ENCODE results near the gene LNP1. TPM values are rescaled to one million over a fixed set of nuclear protein-coding genes. Genes with fewer than 3 reads are reported as not detected.

The LNP1 gene
- total RNA-seq, 2 donors from 2014 or later = 3.1 to 3.2 TPM

GRCh38 chr3:100374521-100374920 lies 26.8 kb upstream of the LNP1 start:
- no peaks in the 10 kb centered on the region for H3K9me3 Mint-ChIP-seq
- H3K4me1 Mint-ChIP-seq (ENCODE audit: low read depth) = no peaks in the 10 kb centered on the region
- H3K27ac Mint-ChIP-seq = no peak overlapping the region

DNA sequence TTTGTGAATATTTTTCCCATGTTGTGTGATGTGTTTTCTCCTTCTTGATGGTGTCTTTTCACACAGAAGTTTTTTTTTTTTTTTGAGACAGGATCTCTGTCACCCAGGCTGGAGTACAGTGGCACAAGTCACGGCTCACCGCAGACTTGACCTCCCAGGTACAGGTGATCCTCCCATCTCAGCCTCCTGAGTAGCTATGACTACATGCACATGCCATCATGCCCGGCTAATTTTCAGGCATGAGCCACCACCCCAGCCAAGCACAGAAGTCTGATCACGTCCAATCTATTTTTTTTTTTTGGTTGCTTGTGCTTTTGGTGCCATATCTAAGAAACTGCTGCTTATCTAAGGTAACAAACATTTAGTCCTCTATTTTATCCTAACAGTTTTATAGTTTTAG lies 25.0 kb upstream of the LNP1 start:
- ATAC-seq (replicated peaks in 1 of 2) (no peak), DNase-seq (no peak)
- no peaks in the 10 kb centered on the region for H3K27me3 Mint-ChIP-seq (ENCODE audit: low read depth)
- no peaks in the 10 kb centered on the region for H3K4me1 Mint-ChIP-seq (ENCODE audit: low read depth)
- no peak overlapping the region for H3K4me3 Mint-ChIP-seq
- H3K9me3 Mint-ChIP-seq = no peaks in the 10 kb centered on the region
- peaks cover 7 to 16% of the 10 kb centered on the region in 2 donors for H3K36me3 Mint-ChIP-seq (ENCODE audit: insufficient read depth in 2 of 2)
- peak overlapping the region; percentile 34 for H3K27ac Mint-ChIP-seq

More at GRCh38 chr3:100374521-100374920, 26.8 kb upstream of the LNP1 start:
- no peaks in the 10 kb centered on the region for H3K27me3 Mint-ChIP-seq (ENCODE audit: low read depth)
- peaks cover 7 to 18% of the 10 kb centered on the region in 2 donors for H3K36me3 Mint-ChIP-seq (ENCODE audit: insufficient read depth in 2 of 2)
- DNase-seq (no peak), ATAC-seq (replicated peaks in 1 of 2) (no peak)
- no peak overlapping the region for H3K4me3 Mint-ChIP-seq

DNA sequence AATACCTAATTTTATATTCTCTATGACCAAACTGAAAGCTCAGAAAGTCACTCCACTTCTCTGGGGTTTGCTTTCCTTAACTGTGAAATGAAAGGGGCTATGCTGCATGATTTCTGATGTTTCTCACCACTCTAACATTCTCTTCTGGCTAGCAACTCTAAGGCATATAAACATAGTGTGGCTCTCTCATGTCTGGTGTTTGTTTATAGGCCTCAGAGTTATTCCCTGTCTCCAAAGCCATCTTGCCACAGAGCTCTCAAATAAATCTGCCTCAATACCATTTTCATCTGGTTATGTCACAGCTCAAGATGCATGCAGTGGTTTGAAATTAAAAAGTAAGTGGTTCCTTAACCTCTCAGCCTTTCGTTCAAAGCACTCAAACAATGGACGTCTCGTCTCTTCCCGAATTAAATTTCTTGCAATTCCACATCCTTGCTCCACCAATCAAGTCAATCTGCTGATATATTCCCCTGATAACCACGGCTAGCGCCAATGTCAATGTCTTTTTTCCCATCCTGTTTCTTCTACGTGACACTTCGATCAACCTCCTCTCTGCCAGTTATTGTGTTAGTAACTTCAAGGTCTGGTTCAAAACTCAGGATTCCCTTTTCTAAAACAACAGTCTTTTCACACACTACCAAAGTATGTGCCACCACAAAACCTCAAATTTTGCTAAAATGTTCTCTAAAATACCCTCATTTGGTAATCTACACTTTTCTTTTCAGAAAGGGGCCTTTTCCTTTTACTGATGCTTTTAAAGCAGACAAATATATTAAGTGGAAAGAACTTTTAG lies 16.4 kb upstream of the LNP1 start:
- H3K27me3 Mint-ChIP-seq (ENCODE audit: low read depth) = no peaks in the 10 kb centered on the region
- ATAC-seq (replicated peaks in 1 of 2) (no peak), DNase-seq (no peak)
- H3K4me1 Mint-ChIP-seq (ENCODE audit: low read depth) = peaks cover 9% of the 10 kb centered on the region
- H3K36me3 Mint-ChIP-seq (ENCODE audit: insufficient read depth in 2 of 2) = peaks cover 8 to 26% of the 10 kb centered on the region in 2 donors
- no peak overlapping the region for H3K4me3 Mint-ChIP-seq
- peak overlapping the region; percentile 74 for H3K27ac Mint-ChIP-seq
- peaks cover 0 to 2% of the 10 kb centered on the region in 2 donors for H3K9me3 Mint-ChIP-seq

GRCh38 chr3:100386437-100387074 lies 14.8 kb upstream of the LNP1 start:
- H3K4me3 Mint-ChIP-seq = no peak overlapping the region
- H3K9me3 Mint-ChIP-seq = peaks cover 0 to 2% of the 10 kb centered on the region in 2 donors
- H3K36me3 Mint-ChIP-seq (ENCODE audit: insufficient read depth in 2 of 2) = peaks cover 7 to 34% of the 10 kb centered on the region in 2 donors
- no peaks in the 10 kb centered on the region for H3K27me3 Mint-ChIP-seq (ENCODE audit: low read depth)
- peaks cover 9% of the 10 kb centered on the region for H3K4me1 Mint-ChIP-seq (ENCODE audit: low read depth)
- no peak overlapping the region for H3K27ac Mint-ChIP-seq
- DNase-seq (no peak), ATAC-seq (replicated peaks in 1 of 2) (no peak)

- ATAC-seq (replicated peaks in 1 of 2) (no peak), DNase-seq (no peak)
- Mint-ChIP-seq H3K27ac (no peak overlapping the region), H3K4me1 (ENCODE audit: low read depth) (peaks cover 22% of the 10 kb centered on the region), H3K36me3 (ENCODE audit: insufficient read depth in 2 of 2) (peaks cover 7 to 32% of the 10 kb centered on the region in 2 donors), H3K9me3 (peaks cover 0 to 2% of the 10 kb centered on the region in 2 donors), H3K4me3 (no peak overlapping the region), H3K27me3 (ENCODE audit: low read depth) (no peaks in the 10 kb centered on the region)
These were observed 12.3 kb upstream of the LNP1 start for GRCh38 chr3:100389025-100389424.

DNA sequence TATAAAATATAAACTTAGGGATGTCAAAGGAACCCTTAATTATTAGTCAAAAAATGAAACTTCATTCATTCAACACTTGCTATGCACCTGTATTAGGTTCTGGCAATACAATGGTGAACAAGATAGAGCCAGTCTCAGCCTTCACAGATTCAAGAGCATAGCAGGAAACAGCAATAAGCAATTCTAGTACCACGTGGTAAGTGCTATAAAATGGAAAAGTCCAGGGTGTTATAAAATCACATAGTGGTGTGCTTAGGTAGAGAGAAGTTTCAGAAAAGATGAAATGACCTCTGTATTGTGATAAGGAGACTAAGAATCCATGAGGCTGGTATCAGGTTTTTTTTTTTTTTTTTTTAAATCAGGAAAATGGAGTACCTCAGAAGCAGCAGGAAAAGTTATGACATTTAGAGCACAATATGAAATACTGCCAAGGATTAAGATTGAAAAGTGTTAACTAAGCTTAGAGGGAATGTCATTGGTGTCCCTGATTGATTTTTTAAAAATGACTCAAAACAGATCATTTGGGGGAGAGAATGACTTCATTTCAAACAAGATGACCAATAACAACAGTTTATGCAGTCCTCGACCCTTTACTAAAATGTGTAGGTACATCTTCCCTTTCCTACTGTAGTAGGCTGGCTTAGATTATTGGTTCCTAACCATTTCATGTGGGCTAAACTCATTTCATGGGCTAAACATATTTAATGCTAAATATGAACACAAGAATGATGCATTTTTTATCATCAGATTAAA lies 5.5 kb upstream of the LNP1 start:
- Mint-ChIP-seq H3K27ac (peak overlapping the region; percentile 45), H3K27me3 (ENCODE audit: low read depth) (no peaks in the 10 kb centered on the region)

DNA sequence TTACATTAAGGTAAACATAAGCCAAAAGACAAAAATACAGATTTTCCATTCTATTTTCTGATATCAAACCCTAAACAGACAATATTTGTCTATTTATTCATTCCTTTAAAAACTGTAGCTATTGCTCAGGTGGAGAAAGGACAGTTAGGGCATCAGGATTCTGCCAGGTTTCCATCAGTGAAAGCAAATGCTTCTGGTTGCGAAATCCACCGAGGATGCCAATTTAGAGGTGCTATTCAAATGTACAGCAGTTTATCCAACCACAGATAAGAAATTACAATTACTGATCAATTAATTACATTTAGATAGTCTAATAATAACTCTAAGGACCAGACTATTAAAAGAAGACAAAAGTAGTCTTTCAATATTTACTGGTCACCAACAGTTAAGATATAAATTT lies 4.4 kb upstream of the LNP1 start:
- H3K4me1 Mint-ChIP-seq (ENCODE audit: low read depth) = peaks cover 73% of the 10 kb centered on the region
- H3K27ac Mint-ChIP-seq = peak overlapping the region; percentile 72

More for the DNA sequence above, 5.5 kb upstream of the LNP1 start:
- ATAC-seq (replicated peaks in 1 of 2) = no peak
- Mint-ChIP-seq H3K9me3 (no peaks in the 10 kb centered on the region), H3K36me3 (ENCODE audit: insufficient read depth in 2 of 2) (peaks cover 2 to 7% of the 10 kb centered on the region in 2 donors), H3K4me3 (peak overlapping the region in 1 of 2 donors; percentile 35), H3K4me1 (ENCODE audit: low read depth) (peaks cover 69% of the 10 kb centered on the region)
- DNase-seq = no peak

GRCh38 chr3:100399341-100400071 lies 1.8 kb upstream of the LNP1 start:
- no peak for DNase-seq

More for the DNA sequence above, 4.4 kb upstream of the LNP1 start:
- Mint-ChIP-seq H3K27me3 (ENCODE audit: low read depth) (no peaks in the 10 kb centered on the region), H3K9me3 (no peaks in the 10 kb centered on the region), H3K4me3 (peak overlapping the region in 1 of 2 donors; percentile 47), H3K36me3 (ENCODE audit: insufficient read depth in 2 of 2) (peaks cover 2 to 6% of the 10 kb centered on the region in 2 donors)
- DNase-seq = no peak
- ATAC-seq (replicated peaks in 1 of 2) = no peak

DNA sequence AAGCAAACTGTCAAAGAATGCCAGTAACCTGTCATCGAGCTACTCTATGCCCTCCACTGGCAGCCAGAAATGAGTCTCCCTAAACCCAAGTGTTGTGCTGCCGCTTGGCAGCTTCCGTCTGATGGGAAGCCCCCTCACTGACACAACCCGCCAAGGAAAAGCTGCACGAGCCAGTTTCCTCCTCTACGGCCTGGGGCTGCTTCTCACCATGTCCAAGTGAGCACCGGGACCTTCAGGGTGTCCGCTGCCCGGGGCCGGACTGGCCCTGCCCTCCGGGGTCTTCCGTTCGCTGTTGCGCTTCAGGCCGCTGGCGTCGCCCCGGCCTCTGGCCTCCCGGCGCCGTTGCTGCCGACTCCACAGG lies 940 bp upstream of the LNP1 start:
- Mint-ChIP-seq H3K27ac (peak overlapping the region; percentile 97), H3K27me3 (ENCODE audit: low read depth) (no peaks in the 10 kb centered on the region), H3K9me3 (peaks cover 0 to 1% of the 10 kb centered on the region in 2 donors), H3K36me3 (ENCODE audit: insufficient read depth in 2 of 2) (peaks cover 2 to 4% of the 10 kb centered on the region in 2 donors), H3K4me3 (peak overlapping the region; percentile 93 to 100), H3K4me1 (ENCODE audit: low read depth) (peaks cover 82% of the 10 kb centered on the region)
- DNase-seq = peak; percentile 58 to 65
- peak; percentile 51 to 56 for ATAC-seq (replicated peaks in 1 of 2)

More at GRCh38 chr3:100399341-100400071, 1.8 kb upstream of the LNP1 start:
- no peak for ATAC-seq (replicated peaks in 1 of 2)
- H3K4me1 Mint-ChIP-seq (ENCODE audit: low read depth) = peaks cover 81% of the 10 kb centered on the region
- H3K4me3 Mint-ChIP-seq = peak overlapping the region; percentile 93 to 100
- H3K27me3 Mint-ChIP-seq (ENCODE audit: low read depth) = no peaks in the 10 kb centered on the region
- peaks cover 2 to 4% of the 10 kb centered on the region in 2 donors for H3K36me3 Mint-ChIP-seq (ENCODE audit: insufficient read depth in 2 of 2)
- H3K27ac Mint-ChIP-seq = peak overlapping the region; percentile 97
- peaks cover 0 to 1% of the 10 kb centered on the region in 2 donors for H3K9me3 Mint-ChIP-seq

DNA sequence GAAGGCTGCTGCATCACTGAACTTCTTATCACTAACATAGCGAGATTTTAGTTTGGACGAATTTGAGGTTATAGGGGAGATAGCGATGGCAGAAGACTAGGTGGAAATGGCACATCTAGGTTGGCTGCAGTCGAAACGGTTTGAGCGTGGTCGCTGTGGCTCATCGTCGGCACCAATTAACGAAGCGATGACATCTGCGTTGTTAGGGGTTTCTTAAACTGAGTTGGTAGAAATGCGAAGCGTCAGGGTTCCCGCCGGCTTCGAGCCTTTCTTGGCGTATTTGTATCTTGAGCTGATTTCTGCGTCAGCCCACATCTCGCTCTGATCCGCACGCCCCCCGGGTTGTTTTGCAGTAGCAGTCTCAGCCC lies 319 bp downstream of the LNP1 start:
- Mint-ChIP-seq H3K36me3 (ENCODE audit: insufficient read depth in 2 of 2) (peaks cover 4 to 7% of the 10 kb centered on the region in 2 donors), H3K9me3 (peaks cover 0 to 1% of the 10 kb centered on the region in 2 donors), H3K27me3 (ENCODE audit: low read depth) (no peaks in the 10 kb centered on the region), H3K4me1 (ENCODE audit: low read depth) (peaks cover 78% of the 10 kb centered on the region), H3K27ac (peak overlapping the region; percentile 100), H3K4me3 (peak overlapping the region; percentile 93 to 100)
- DNase-seq (peak; percentile 54 to 59), ATAC-seq (replicated peaks in 1 of 2) (peak; percentile 21 to 33)

GRCh38 chr3:100402256-100402655 lies 917 bp downstream of the LNP1 start:
- ATAC-seq (replicated peaks in 1 of 2) = no peak
- Mint-ChIP-seq H3K4me3 (peak overlapping the region; percentile 93 to 100), H3K36me3 (ENCODE audit: insufficient read depth in 2 of 2) (peaks cover 7 to 12% of the 10 kb centered on the region in 2 donors), H3K9me3 (peaks cover under 1 to 1% of the 10 kb centered on the region in 2 donors), H3K27ac (peak overlapping the region; percentile 100), H3K4me1 (ENCODE audit: low read depth) (peaks cover 73% of the 10 kb centered on the region), H3K27me3 (ENCODE audit: low read depth) (no peaks in the 10 kb centered on the region)
- no peak for DNase-seq

DNA sequence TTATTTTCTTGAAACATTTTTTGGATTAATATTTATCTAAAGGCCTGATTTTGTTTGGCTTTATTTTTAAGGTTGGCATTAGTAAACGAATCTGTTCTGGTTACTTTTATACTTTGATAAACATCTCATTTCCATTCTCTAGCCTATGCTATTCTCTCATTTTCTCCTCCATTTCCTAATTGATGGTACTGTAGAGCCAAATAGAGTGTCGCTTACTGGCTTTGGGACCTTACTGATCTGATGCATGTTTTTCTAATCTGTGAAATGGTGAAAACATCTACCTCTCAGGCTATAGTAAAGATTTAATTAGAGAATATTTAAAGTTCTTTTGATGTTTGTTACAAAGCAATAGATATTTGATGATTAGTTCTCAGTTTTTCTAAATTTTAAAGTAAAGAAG lies 1.6 kb downstream of the LNP1 start:
- ATAC-seq (replicated peaks in 1 of 2) = no peak
- Mint-ChIP-seq H3K36me3 (ENCODE audit: insufficient read depth in 2 of 2) (peaks cover 12 to 15% of the 10 kb centered on the region in 2 donors), H3K4me3 (peak overlapping the region; percentile 93 to 100), H3K9me3 (peaks cover 5 to 7% of the 10 kb centered on the region in 2 donors), H3K27me3 (ENCODE audit: low read depth) (no peaks in the 10 kb centered on the region), H3K27ac (peak overlapping the region; percentile 70), H3K4me1 (ENCODE audit: low read depth) (peaks cover 66% of the 10 kb centered on the region)
- DNase-seq = no peak

Data from activated T-cell treated with anti-CD3 and anti-CD28 coated beads, Interleukin-2, amount 50 U/mL, for 72 hours (primary cell).